T-cell (primary cell): ENCODE data around the gene ANXA6. TPM values are rescaled to one million over a fixed set of nuclear protein-coding genes. Genes with fewer than 3 reads are reported as not detected.
A peak's percentile ranks its signal among the peaks of the same experiment; 100 is the strongest.

ENCODE experiments used
- ATAC-seq, 4 experiments: fragments of 200-7000 bp in 3 of 4; fragments of 150-1000 bp in 1 of 4; cut with Tn5 transposase; replicated peaks in 1 of 4; 1 replicate in 3 of 4; 2 replicates in 1 of 4; pipeline ENCODE4 v1.10.0; 2021; ENCODE audit warnings: moderate library complexity in 3 of 4, mild to moderate bottlenecking in 2 of 4, moderate number of reproducible peaks in 1 of 4
- CTCF ChIA-PET, 2 donors: fragments of 300-600 bp; sonication (Branson Sonifier 250); formaldehyde crosslinking; loops; one replicate each; lab custom pipeline; 2022; ENCODE audit warnings: antibody characterized with exemption in 2 of 2; lab: Charles Lee
- POLR2A ChIA-PET, 2 donors: fragments of 300-600 bp; sonication (Branson Sonifier 250); formaldehyde crosslinking; loops; one replicate each; lab custom pipeline; 2022; ENCODE audit warnings: antibody characterized with exemption in 2 of 2; lab: Charles Lee
- DNase-seq, 35 experiments: peaks; one replicate each; pipeline versions ENCODE4 v3.0.0 to v3.0.0-alpha.2; 2013 to 2023
- H3K27ac ChIP-seq: one replicate; pipeline ENCODE4 v1.5.1; 2013; ENCODE audit warnings: low read length
- H3K27me3 ChIP-seq, 2 experiments: replicated peaks in 1 of 2; 1 replicate in 1 of 2; 2 replicates in 1 of 2; pipeline versions ENCODE4 v1.6.1 to v1.7.0; 2013; ENCODE audit warnings: low read length in 1 of 2, mixed read lengths in 1 of 2; ENCODE audit not compliant: control insufficient read depth in 2 of 2, insufficient read depth in 2 of 2; ENCODE audit errors: extremely low read depth in 1 of 2
- H3K36me3 ChIP-seq, 2 donors: 1 replicate in 1 of 2; 2 replicates in 1 of 2; pipeline versions ENCODE4 v1.6.1 to v1.7.0; 2013; ENCODE audit warnings: low read length in 1 of 2; ENCODE audit not compliant: control insufficient read depth in 2 of 2, insufficient read depth in 1 of 2; ENCODE audit errors: extremely low read depth in 1 of 2
- H3K4me1 ChIP-seq, 2 experiments: 1 replicate in 1 of 2; 2 replicates in 1 of 2; pipeline versions ENCODE4 v1.6.1 to v1.7.0; 2013; ENCODE audit warnings: low read length in 2 of 2, mixed read lengths in 1 of 2; ENCODE audit not compliant: insufficient read depth in 2 of 2, control insufficient read depth in 1 of 2; ENCODE audit errors: extremely low read depth in 1 of 2
- H3K4me3 ChIP-seq, 2 donors: 1 replicate in 1 of 2; 2 replicates in 1 of 2; pipeline versions ENCODE4 v1.5.1 to v1.7.0; 2013; ENCODE audit warnings: mild to moderate bottlenecking in 2 of 2, low read length in 1 of 2, moderate library complexity in 1 of 2; ENCODE audit not compliant: control insufficient read depth in 1 of 2; ENCODE audit errors: extremely low read depth in 1 of 2
- H3K9me3 ChIP-seq: 2 replicates; pipeline ENCODE4 v1.7.0; 2013
- H3K27ac Mint-ChIP-seq, 2 donors: one replicate each; pipeline ENCODE4 v1.8.0; 2020 to 2021; ENCODE audit warnings: mild to moderate bottlenecking in 2 of 2, mixed read lengths in 2 of 2
- H3K27me3 Mint-ChIP-seq, 2 donors: one replicate each; pipeline ENCODE4 v1.8.0; 2021 to 2022; ENCODE audit warnings: mixed read lengths in 2 of 2
- H3K36me3 Mint-ChIP-seq: one replicate; pipeline ENCODE4 v1.8.0; 2021; ENCODE audit warnings: mixed read lengths
- H3K4me1 Mint-ChIP-seq, 3 donors: one replicate each; pipeline ENCODE4 v1.8.0; 2020 to 2022; ENCODE audit warnings: mixed read lengths in 3 of 3, mild to moderate bottlenecking in 1 of 3
- H3K4me3 Mint-ChIP-seq, 3 donors: one replicate each; pipeline ENCODE4 v1.8.0; 2020 to 2022; ENCODE audit warnings: mild to moderate bottlenecking in 3 of 3, mixed read lengths in 3 of 3, moderate library complexity in 3 of 3
- H3K9me3 Mint-ChIP-seq, 3 donors: one replicate each; pipeline ENCODE4 v1.8.0; 2020 to 2022; ENCODE audit warnings: mixed read lengths in 3 of 3
- WGBS: methylation state at CpG from one replicate; pipeline ENCODE4 v1.1.5; 2013; ENCODE audit warnings: missing lambda C conversion rate; ENCODE audit not compliant: insufficient coverage; 5-methylcytosine and 5-hydroxymethylcytosine counted together
- total RNA-seq, 35 experiments: library from RNA in 6 of 35; stranded (reverse) in 6 of 35; fragments of 120-200 nt in 1 of 35; gene quantifications; one replicate each; pipeline versions ENCODE4 v1.2.1 to v1.2.4 and lab custom pipeline; 2013 to 2026

Gene ANXA6
- total RNA-seq, 5 donors from 2014 or later (not counting 1 experiment from before 2014, with no cell fraction given), result 266 to 395 (median 345) TPM

GRCh38 chr5:151122828-151123227 lies 34.8 kb downstream of the ANXA6 start:
- H3K4me3 ChIP-seq, result no peak overlapping the region
- no peak for DNase-seq
- H3K36me3 Mint-ChIP-seq, result peaks cover 59% of the 10 kb centered on the region
- H3K27ac Mint-ChIP-seq, result peak overlapping the region; percentile 86 to 92
- WGBS, result 94% methylated on average over 11 of the region's 14 CpGs
- H3K27ac ChIP-seq, result no peak overlapping the region
- ChIA-PET CTCF (interaction anchor here (1.1 to 2.5 kb wide), 3 partner anchors 28 to 42 kb away, joined by 4 to 8 read pairs (median 4); no protein-coding TSS in a partner anchor), POLR2A (no interaction called here)
- H3K27me3 Mint-ChIP-seq, result no peaks in the 10 kb centered on the region
- H3K36me3 ChIP-seq, result peaks cover 39 to 92% of the 10 kb centered on the region in 2 donors
- ATAC-seq, result no peak
- no peaks in the 10 kb centered on the region for H3K9me3 Mint-ChIP-seq
- H3K4me3 Mint-ChIP-seq, result no peak overlapping the region
- peaks cover 12 to 31% of the 10 kb centered on the region in 2 experiments for H3K4me1 ChIP-seq
- H3K27me3 ChIP-seq, result no peaks in the 10 kb centered on the region
- H3K4me1 Mint-ChIP-seq, result peaks cover 41 to 42% (median 41%) of the 10 kb centered on the region in 3 donors
- H3K9me3 ChIP-seq, result no peaks in the 10 kb centered on the region

- Histone ChIP-seq H3K4me1 (peaks cover 12 to 27% of the 10 kb centered on the region in 2 experiments), H3K9me3 (no peaks in the 10 kb centered on the region), H3K4me3 (no peak overlapping the region), H3K27ac (no peak overlapping the region), H3K27me3 (no peaks in the 10 kb centered on the region), H3K36me3 (peaks cover 35 to 93% of the 10 kb centered on the region in 2 donors)
- ATAC-seq (no peak), DNase-seq (no peak)
- Mint-ChIP-seq H3K4me1 (peaks cover 31 to 38% (median 34%) of the 10 kb centered on the region in 3 donors), H3K4me3 (no peak overlapping the region), H3K27ac (peak overlapping the region; percentile 57 to 58), H3K27me3 (no peaks in the 10 kb centered on the region), H3K9me3 (no peaks in the 10 kb centered on the region), H3K36me3 (peaks cover 61% of the 10 kb centered on the region)
- POLR2A ChIA-PET, result no interaction called here
- CTCF ChIA-PET, result interaction anchor here (1.1 to 2.5 kb wide), 3 partner anchors 29 to 44 kb away, joined by 4 to 8 read pairs (median 4); no protein-coding TSS in a partner anchor
- 100% methylated on average over 2 of the region's 5 CpGs for WGBS
These were observed 35.9 kb downstream of the ANXA6 start for GRCh38 chr5:151121665-151122064.

- Histone ChIP-seq H3K36me3 (peaks cover 35 to 95% of the 10 kb centered on the region in 2 donors), H3K27me3 (no peaks in the 10 kb centered on the region), H3K9me3 (no peaks in the 10 kb centered on the region), H3K27ac (no peak overlapping the region), H3K4me3 (no peak overlapping the region), H3K4me1 (peaks cover 9 to 22% of the 10 kb centered on the region in 2 experiments)
- peaks cover 26 to 34% (median 28%) of the 10 kb centered on the region in 3 donors for H3K4me1 Mint-ChIP-seq
- no peak overlapping the region for H3K4me3 Mint-ChIP-seq
- ChIA-PET POLR2A (no interaction called here), CTCF (no interaction called here)
- H3K9me3 Mint-ChIP-seq, result no peaks in the 10 kb centered on the region
- no CpG with 5 or more reads among the region's 2 CpGs for WGBS
- ATAC-seq, result no peak
- no peaks in the 10 kb centered on the region for H3K27me3 Mint-ChIP-seq
- no peak for DNase-seq
- H3K36me3 Mint-ChIP-seq, result peaks cover 58% of the 10 kb centered on the region
- H3K27ac Mint-ChIP-seq, result peak overlapping the region; percentile 31 to 67
These were observed 36.5 kb downstream of the ANXA6 start for GRCh38 chr5:151121095-151121494.

- Histone ChIP-seq H3K4me1 (peaks cover 2 to 12% of the 10 kb centered on the region in 2 experiments), H3K27ac (no peak overlapping the region), H3K36me3 (peaks cover 33 to 89% of the 10 kb centered on the region in 2 donors), H3K4me3 (no peak overlapping the region), H3K27me3 (no peaks in the 10 kb centered on the region), H3K9me3 (no peaks in the 10 kb centered on the region)
- peak overlapping the region; percentile 66 to 80 for H3K27ac Mint-ChIP-seq
- H3K27me3 Mint-ChIP-seq, result no peaks in the 10 kb centered on the region
- no peak overlapping the region for H3K4me3 Mint-ChIP-seq
- ATAC-seq, result no peak
- H3K9me3 Mint-ChIP-seq, result no peaks in the 10 kb centered on the region
- CTCF ChIA-PET, result interaction anchor here in 1 of 2 donors (1.4 kb wide), 1 partner anchor 7 kb away, joined by 7 read pairs; no protein-coding TSS in a partner anchor
- H3K36me3 Mint-ChIP-seq, result peaks cover 50% of the 10 kb centered on the region
- peaks cover 11 to 21% (median 19%) of the 10 kb centered on the region in 3 donors for H3K4me1 Mint-ChIP-seq
- DNase-seq, result no peak
- whole genome bisulfite sequencing, result 100% methylated on average over 7 of the region's 7 CpGs
- POLR2A ChIA-PET, result no interaction called here
These were observed 38.5 kb downstream of the ANXA6 start for GRCh38 chr5:151118913-151119575.

GRCh38 chr5:151115272-151115905 lies 42.2 kb downstream of the ANXA6 start:
- H3K9me3 ChIP-seq, result no peaks in the 10 kb centered on the region
- Mint-ChIP-seq H3K4me3 (no peak overlapping the region), H3K9me3 (no peaks in the 10 kb centered on the region), H3K36me3 (peaks cover 37% of the 10 kb centered on the region), H3K4me1 (peaks cover 8 to 15% (median 13%) of the 10 kb centered on the region in 3 donors), H3K27me3 (no peaks in the 10 kb centered on the region), H3K27ac (peak overlapping the region in 1 of 2 donors; percentile 28)
- peak; percentile 29 to 81 (median 67) for DNase-seq
- WGBS, result 15% methylated on average over 5 of the region's 7 CpGs
- H3K36me3 ChIP-seq, result peaks cover 12 to 89% of the 10 kb centered on the region in 2 donors
- H3K27me3 ChIP-seq, result no peaks in the 10 kb centered on the region
- peaks cover 2 to 7% of the 10 kb centered on the region in 2 experiments for H3K4me1 ChIP-seq
- ATAC-seq, result peak; percentile 78 to 90 (median 81)
- CTCF ChIA-PET, result interaction anchor here (0.5 to 5.3 kb wide), 67 partner anchors 9 to 657 kb away, joined by 3 to 110 read pairs (median 5); partner anchors contain the start of genes GM2A (in 1 of the 2), IRGM (in 1 of the 2) and TNIP1 (in 1 of the 2)
- POLR2A ChIA-PET, result interaction anchor here in 1 of 2 donors (0.5 to 1.0 kb wide), 5 partner anchors 29 to 560 kb away, joined by 3 to 5 read pairs (median 3); no protein-coding TSS in a partner anchor
- no peak overlapping the region for H3K27ac ChIP-seq
- no peak overlapping the region for H3K4me3 ChIP-seq

GRCh38 chr5:151113651-151114050 lies 43.9 kb downstream of the ANXA6 start:
- Histone ChIP-seq H3K9me3 (no peaks in the 10 kb centered on the region), H3K4me3 (no peak overlapping the region), H3K4me1 (peaks cover 2 to 7% of the 10 kb centered on the region in 2 experiments), H3K27ac (no peak overlapping the region), H3K36me3 (peaks cover 19 to 89% of the 10 kb centered on the region in 2 donors), H3K27me3 (no peaks in the 10 kb centered on the region)
- ChIA-PET POLR2A (interaction anchor here in 1 of 2 donors (0.7 kb wide), 1 partner anchor 29 kb away, joined by 15 read pairs; no protein-coding TSS in a partner anchor), CTCF (interaction anchor here (0.6 to 5.3 kb wide), 10 partner anchors 11 to 646 kb away, joined by 3 to 110 read pairs (median 13); no protein-coding TSS in a partner anchor)
- no peak for DNase-seq
- H3K4me1 Mint-ChIP-seq, result peaks cover 8 to 15% (median 13%) of the 10 kb centered on the region in 3 donors
- WGBS, result 73% methylated on average over 3 of the region's 3 CpGs
- H3K9me3 Mint-ChIP-seq, result no peaks in the 10 kb centered on the region
- no peaks in the 10 kb centered on the region for H3K27me3 Mint-ChIP-seq
- peak overlapping the region; percentile 34 to 51 for H3K27ac Mint-ChIP-seq
- ATAC-seq, result no peak
- no peak overlapping the region for H3K4me3 Mint-ChIP-seq
- H3K36me3 Mint-ChIP-seq, result peaks cover 41% of the 10 kb centered on the region
